ENCODE results near the gene UBASH3B. TPM values are rescaled to one million over a fixed set of nuclear protein-coding genes. Genes with fewer than 3 reads are reported as not detected.
A peak's percentile ranks its signal among the peaks of the same experiment; 100 is the strongest.

Gene UBASH3B
- total RNA-seq, 4 donors from 2014 or later, result 4.2 to 41.2 (median 24.4) TPM

DNA sequence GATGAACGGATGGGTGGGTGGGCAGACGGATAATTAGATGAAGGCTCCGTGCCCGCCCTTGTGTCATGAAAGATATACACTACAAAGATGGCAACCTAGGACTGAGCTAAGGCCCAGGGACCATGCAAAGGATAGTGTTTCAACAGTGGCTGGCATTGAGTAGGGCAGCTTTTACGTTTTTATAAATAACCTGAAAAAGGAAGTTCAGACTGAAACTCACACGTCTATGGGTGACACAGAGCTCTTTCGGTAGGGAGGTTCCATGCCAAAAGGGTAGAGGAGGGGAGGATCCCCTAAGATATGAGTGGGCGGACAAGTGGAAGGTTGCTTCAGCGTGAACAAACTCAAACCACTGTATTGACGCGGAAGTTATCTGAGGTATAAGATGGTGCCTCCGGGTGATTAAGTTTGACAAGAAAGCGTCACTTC, 90.5 kb downstream of the UBASH3B start:
- Histone ChIP-seq H3K4me3 (no peak overlapping the region), H3K4me1 (peaks cover 9% of the 10 kb centered on the region), H3K27ac (no peak overlapping the region), H3K27me3 (no peaks in the 10 kb centered on the region), H3K9me3 (no peaks in the 10 kb centered on the region), H3K36me3 (no peaks in the 10 kb centered on the region)
- no peak for DNase-seq (ENCODE audit: low spot score in 2 of 2)
- 83% methylated on average over 13 of the region's 13 CpGs for WGBS
- TF ChIP-seq POLR2A (IDR thresholded peaks at IDR 0.05), result no peak
- no peak for TF ChIP-seq POLR2AphosphoS5 (IDR thresholded peaks at IDR 0.05)
- TF ChIP-seq EP300 (IDR thresholded peaks at IDR 0.05), result no peak
- TF ChIP-seq, protein P1, sequence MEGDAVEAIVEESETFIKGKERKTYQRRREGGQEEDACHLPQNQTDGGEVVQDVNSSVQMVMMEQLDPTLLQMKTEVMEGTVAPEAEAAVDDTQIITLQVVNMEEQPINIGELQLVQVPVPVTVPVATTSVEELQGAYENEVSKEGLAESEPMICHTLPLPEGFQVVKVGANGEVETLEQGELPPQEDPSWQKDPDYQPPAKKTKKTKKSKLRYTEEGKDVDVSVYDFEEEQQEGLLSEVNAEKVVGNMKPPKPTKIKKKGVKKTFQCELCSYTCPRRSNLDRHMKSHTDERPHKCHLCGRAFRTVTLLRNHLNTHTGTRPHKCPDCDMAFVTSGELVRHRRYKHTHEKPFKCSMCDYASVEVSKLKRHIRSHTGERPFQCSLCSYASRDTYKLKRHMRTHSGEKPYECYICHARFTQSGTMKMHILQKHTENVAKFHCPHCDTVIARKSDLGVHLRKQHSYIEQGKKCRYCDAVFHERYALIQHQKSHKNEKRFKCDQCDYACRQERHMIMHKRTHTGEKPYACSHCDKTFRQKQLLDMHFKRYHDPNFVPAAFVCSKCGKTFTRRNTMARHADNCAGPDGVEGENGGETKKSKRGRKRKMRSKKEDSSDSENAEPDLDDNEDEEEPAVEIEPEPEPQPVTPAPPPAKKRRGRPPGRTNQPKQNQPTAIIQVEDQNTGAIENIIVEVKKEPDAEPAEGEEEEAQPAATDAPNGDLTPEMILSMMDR (IDR thresholded peaks at IDR 0.05), result no peak

DNA sequence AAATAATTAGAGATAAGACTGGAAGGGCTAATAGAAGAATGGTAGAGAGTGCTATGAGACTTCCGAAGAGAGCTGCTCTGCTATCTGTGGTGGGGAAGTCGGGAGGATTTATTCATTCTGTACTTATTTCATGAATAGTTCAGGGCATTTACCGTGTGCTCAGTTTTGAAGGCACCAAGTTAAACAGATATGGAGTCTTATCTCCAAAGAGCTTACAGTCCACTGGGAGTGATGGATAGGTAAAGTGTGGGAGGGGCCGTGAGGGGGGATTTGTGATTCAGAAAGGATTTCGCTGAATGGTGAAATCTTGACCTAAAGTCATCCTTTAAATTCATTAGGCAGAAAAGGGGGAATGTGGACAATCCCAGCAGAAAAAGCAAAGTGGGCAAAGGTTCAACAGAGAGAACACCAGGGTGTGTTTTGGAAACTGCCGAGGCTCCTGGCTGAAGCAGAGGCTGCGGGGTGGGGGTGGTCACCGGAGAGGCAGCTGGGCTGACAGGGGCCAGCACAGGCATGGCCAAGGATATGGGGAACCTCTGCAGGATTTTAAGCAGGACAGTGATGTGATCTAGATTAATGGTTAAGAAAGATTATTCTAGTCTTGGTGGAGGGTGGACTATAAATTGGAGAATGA, 91.2 kb downstream of the UBASH3B start:
- TF ChIP-seq, protein P1 (IDR thresholded peaks at IDR 0.05), result no peak
- no peak overlapping the region for H3K27ac ChIP-seq
- DNase-seq (ENCODE audit: low spot score in 2 of 2), result no peak

DNA sequence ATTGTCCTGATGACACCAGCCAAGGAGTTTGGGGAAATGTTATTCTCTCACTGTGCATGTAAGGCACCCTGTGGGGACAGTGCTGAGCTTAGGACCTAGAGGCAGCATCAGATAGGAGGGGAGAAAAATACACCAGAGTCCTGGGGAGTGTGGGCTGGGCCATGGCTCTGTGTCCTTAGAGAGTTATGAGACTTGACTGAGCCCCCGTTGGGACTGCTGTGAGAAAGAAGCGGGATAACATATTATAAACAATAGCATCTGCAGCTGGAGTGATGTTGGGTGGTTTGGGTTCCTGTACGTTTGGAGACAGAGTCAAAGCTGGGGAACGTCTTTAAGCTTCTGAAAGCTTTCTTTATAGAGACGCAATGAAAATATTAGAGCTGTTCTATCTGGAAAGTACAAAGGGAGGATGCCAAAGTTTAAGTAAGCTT, 91.8 kb downstream of the UBASH3B start:
- no peak overlapping the region for H3K27ac ChIP-seq
- H3K9me3 ChIP-seq, result no peaks in the 10 kb centered on the region
- H3K4me1 ChIP-seq, result peaks cover 9% of the 10 kb centered on the region
- no peak overlapping the region for H3K4me3 ChIP-seq
- 65% methylated on average over 5 of the region's 5 CpGs for WGBS
- no peak for DNase-seq (ENCODE audit: low spot score in 2 of 2)
- no peaks in the 10 kb centered on the region for H3K36me3 ChIP-seq
- no peaks in the 10 kb centered on the region for H3K27me3 ChIP-seq
- no peak for TF ChIP-seq POLR2A (IDR thresholded peaks at IDR 0.05)
- no peak for TF ChIP-seq EP300 (IDR thresholded peaks at IDR 0.05)
- TF ChIP-seq, protein P1 (IDR thresholded peaks at IDR 0.05), result no peak
- no peak for TF ChIP-seq POLR2AphosphoS5 (IDR thresholded peaks at IDR 0.05)

More for the DNA sequence above, 91.2 kb downstream of the UBASH3B start:
- 85% methylated on average over 8 of the region's 8 CpGs for WGBS
- H3K27me3 ChIP-seq, result no peaks in the 10 kb centered on the region
- H3K4me3 ChIP-seq, result no peak overlapping the region
- peaks cover 9% of the 10 kb centered on the region for H3K4me1 ChIP-seq
- no peaks in the 10 kb centered on the region for H3K36me3 ChIP-seq
- H3K9me3 ChIP-seq, result no peaks in the 10 kb centered on the region

DNA sequence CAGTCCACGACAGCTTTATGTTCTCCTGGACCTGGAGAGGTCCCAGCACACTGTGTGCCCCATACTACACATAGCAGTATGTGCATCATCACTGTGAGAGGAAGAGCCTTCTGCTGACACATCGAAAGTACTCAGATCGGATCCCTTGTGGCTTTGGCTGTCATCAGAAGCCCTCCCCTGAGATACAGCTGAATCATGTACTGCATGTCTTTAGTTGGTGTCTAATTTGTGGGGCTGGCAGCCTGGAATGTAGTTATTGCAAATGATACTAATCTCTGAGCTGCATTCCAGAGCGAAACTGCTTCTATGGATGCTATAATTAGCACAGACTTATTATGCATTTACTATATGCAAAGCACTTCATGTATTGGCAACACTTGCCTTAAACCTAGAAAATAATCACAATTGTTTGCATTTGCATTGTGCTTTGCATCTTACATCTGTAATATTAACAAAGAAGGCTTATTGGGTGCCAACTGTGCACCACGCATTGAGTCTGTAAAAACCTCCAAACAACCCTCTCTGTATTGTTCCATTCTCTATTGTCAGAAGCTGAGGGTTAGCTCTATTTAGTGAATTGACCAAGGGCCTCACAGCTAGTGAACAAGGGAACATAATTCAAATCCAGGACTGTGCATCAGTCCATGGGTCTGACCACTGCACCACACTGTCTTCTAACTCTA, 93.6 kb downstream of the UBASH3B start:
- Histone ChIP-seq H3K4me1 (peaks cover 9% of the 10 kb centered on the region), H3K27ac (no peak overlapping the region), H3K9me3 (no peaks in the 10 kb centered on the region), H3K4me3 (no peak overlapping the region), H3K27me3 (no peaks in the 10 kb centered on the region), H3K36me3 (no peaks in the 10 kb centered on the region)
- TF ChIP-seq POLR2A (IDR thresholded peaks at IDR 0.05) (no peak), POLR2AphosphoS5 (IDR thresholded peaks at IDR 0.05) (peak in 1 of 3 donors; percentile 28)
- no peak for DNase-seq (ENCODE audit: low spot score in 2 of 2)
- 33% methylated on average over 5 of the region's 5 CpGs for WGBS

DNA sequence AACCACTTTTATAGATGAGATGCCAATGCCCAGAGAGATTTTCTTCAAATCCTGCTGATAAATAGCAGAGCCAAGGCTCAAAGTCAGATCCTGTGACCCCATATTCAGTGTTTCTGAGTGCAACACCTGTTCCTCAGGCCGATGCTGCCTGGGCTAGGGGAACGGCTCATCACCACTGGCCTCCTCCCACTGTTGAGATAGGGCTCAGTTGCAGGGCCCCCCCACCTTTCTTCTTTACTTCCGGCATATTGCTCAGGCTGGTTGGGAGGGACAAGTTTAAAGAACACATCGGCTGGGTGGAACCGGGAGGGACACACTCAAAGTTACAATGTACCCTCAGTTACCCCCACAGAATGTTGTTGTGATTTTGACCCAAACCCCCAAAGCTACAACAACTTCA, 94.5 kb downstream of the UBASH3B start:
- TF ChIP-seq EP300 (IDR thresholded peaks at IDR 0.05) (no peak), POLR2A (IDR thresholded peaks at IDR 0.05) (no peak), POLR2AphosphoS5 (IDR thresholded peaks at IDR 0.05) (no peak)
- TF ChIP-seq, protein P1 (IDR thresholded peaks at IDR 0.05), result no peak
- H3K27ac ChIP-seq, result no peak overlapping the region
- H3K4me1 ChIP-seq, result peaks cover 9% of the 10 kb centered on the region
- no peak overlapping the region for H3K4me3 ChIP-seq
- DNase-seq (ENCODE audit: low spot score in 2 of 2), result no peak
- no peaks in the 10 kb centered on the region for H3K27me3 ChIP-seq
- WGBS, result 90% methylated on average over 5 of the region's 5 CpGs
- no peaks in the 10 kb centered on the region for H3K9me3 ChIP-seq
- H3K36me3 ChIP-seq, result no peaks in the 10 kb centered on the region

All from suprapubic skin (tissue), 4 donors.